Measurements from ENCODE around the gene TNRC18.

TNRC18 gene

DNA sequence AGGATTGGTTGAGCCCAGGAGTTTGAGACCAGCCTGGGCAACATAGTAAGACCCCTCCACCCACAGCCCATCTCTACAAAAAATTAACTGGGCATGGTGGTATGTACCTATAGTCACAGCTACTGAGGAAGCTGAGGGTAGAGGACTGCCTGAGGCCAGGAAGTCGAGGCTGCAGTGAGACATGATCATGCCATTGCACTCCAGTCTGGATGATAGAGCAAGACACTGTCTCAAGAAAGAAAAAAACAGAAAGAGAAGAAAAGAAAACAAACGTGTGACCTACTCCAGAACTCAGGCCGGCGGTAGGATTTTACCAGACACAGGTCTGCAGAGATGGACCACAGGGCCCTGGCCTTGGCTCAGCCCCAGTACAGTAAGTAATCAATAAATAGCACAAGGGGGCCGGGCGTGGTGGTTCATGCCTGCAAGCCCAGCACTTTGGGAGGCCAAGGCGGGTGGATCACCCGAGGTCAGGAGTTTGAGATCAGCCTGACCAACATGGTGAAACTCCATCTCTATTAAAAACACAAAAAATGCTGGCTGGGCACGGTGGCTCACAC lies 35.4 kb upstream of the TNRC18 start:
- Histone ChIP-seq H3K27ac (ENCODE audit: low read length) (no peak overlapping the region), H3K27me3 (ENCODE audit: control insufficient read depth, insufficient read depth, low read length) (no peaks in the 10 kb centered on the region), H3K36me3 (ENCODE audit: control insufficient read depth, low read depth, low read length) (no peaks in the 10 kb centered on the region), H3K9ac (ENCODE audit: low read length) (no peak overlapping the region), H3K9me3 (ENCODE audit: control insufficient read depth, low read depth, low read length) (no peaks in the 10 kb centered on the region), H3K4me3 (ENCODE audit: low read length) (no peak overlapping the region), H3K4me1 (ENCODE audit: control insufficient read depth, low read depth, low read length) (no peaks in the 10 kb centered on the region)

DNA sequence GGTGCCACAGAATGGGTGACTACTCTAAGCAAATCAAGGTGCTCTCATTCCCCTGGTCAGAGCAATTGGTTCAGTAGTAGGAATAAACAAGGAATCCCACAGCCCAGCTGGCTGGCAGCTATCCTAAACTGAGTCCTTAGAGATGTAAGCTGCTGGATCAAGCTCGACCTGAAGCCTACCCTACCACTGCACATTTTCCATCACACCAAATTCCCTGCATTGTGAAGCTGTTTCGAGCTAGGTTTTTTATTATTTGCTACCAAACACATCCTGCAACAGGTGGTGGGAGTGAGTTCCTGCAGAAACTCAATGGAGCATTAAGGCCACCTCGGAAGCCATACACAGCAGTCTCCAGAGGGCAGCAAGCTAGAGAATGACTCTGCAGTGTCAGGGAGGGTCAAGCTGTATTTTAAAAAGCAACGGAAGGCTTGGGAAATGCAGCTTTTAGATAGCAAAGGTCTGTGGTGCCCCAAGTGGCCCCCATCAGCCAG lies 33.7 kb upstream of the TNRC18 start:
- Histone ChIP-seq H3K36me3 (ENCODE audit: control insufficient read depth, low read depth, low read length) (no peaks in the 10 kb centered on the region), H3K4me3 (ENCODE audit: low read length) (no peak overlapping the region), H3K4me1 (ENCODE audit: control insufficient read depth, low read depth, low read length) (no peaks in the 10 kb centered on the region), H3K9ac (ENCODE audit: low read length) (no peak overlapping the region), H3K27ac (ENCODE audit: low read length) (no peak overlapping the region), H3K9me3 (ENCODE audit: control insufficient read depth, low read depth, low read length) (no peaks in the 10 kb centered on the region), H3K27me3 (ENCODE audit: control insufficient read depth, insufficient read depth, low read length) (no peaks in the 10 kb centered on the region)

DNA sequence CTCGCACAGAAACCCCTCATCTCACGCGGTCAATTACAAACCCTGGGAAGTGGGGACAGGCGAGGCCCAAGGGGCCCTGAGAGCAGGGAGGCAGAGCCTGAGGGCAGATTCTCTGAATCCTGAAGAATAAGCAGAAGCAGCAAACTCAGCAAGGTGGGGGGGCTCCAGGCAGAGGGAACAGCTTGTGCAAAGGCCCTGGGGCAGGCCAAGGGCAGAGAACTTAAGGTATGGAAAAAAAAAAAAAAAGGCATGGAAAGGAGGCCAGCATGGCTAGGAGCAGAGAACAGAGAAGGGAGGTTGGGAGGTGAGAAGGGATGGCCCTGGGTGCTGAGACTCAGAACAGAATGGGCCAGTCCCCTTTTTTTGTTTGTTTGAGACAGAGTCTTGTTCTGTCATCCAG lies 32.8 kb upstream of the TNRC18 start:
- Histone ChIP-seq H3K4me3 (ENCODE audit: low read length) (no peak overlapping the region), H3K36me3 (ENCODE audit: control insufficient read depth, low read depth, low read length) (no peaks in the 10 kb centered on the region), H3K27me3 (ENCODE audit: control insufficient read depth, insufficient read depth, low read length) (no peaks in the 10 kb centered on the region), H3K9me3 (ENCODE audit: control insufficient read depth, low read depth, low read length) (no peaks in the 10 kb centered on the region), H3K27ac (ENCODE audit: low read length) (no peak overlapping the region), H3K9ac (ENCODE audit: low read length) (no peak overlapping the region), H3K4me1 (ENCODE audit: control insufficient read depth, low read depth, low read length) (no peaks in the 10 kb centered on the region)

DNA sequence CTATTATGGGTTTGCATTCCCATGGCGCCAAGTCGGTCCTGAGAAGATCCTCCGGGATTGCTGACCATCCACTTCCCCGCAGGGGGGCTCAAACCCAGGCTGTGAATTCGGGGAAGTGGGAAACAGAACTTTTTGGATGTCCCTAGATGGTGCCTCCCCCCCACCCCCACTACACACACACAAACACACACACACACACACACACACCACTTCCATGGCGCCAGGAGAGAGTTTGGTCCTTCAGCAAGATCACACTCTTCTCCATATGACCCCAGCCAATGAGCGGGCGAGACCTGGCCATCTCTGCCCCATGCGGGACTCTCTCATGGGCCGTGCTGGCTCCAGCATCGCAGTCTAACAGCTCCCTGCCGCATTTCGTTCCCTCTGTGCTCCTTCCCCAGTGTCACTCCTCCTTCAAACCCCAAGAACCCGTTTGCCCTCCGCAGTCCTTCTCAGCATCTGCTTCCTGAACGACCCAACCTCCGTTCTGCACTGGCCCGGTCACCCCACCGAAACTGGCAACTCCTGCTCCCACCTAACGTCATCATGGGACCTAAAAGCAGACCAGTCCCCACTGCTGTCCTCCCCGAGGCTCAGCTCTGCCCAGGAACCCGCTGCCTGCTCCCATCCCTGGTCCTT lies 32.1 kb upstream of the TNRC18 start:
- Histone ChIP-seq H3K4me3 (ENCODE audit: low read length) (no peak overlapping the region), H3K9me3 (ENCODE audit: control insufficient read depth, low read depth, low read length) (no peaks in the 10 kb centered on the region), H3K4me1 (ENCODE audit: control insufficient read depth, low read depth, low read length) (no peaks in the 10 kb centered on the region), H3K27ac (ENCODE audit: low read length) (no peak overlapping the region), H3K36me3 (ENCODE audit: control insufficient read depth, low read depth, low read length) (no peaks in the 10 kb centered on the region), H3K9ac (ENCODE audit: low read length) (no peak overlapping the region), H3K27me3 (ENCODE audit: control insufficient read depth, insufficient read depth, low read length) (no peaks in the 10 kb centered on the region)

- Histone ChIP-seq H3K27me3 (ENCODE audit: control insufficient read depth, insufficient read depth, low read length) (no peaks in the 10 kb centered on the region), H3K27ac (ENCODE audit: low read length) (no peak overlapping the region), H3K9me3 (ENCODE audit: control insufficient read depth, low read depth, low read length) (no peaks in the 10 kb centered on the region), H3K36me3 (ENCODE audit: control insufficient read depth, low read depth, low read length) (no peaks in the 10 kb centered on the region), H3K4me3 (ENCODE audit: low read length) (no peak overlapping the region), H3K9ac (ENCODE audit: low read length) (no peak overlapping the region), H3K4me1 (ENCODE audit: control insufficient read depth, low read depth, low read length) (no peaks in the 10 kb centered on the region)
Measured at GRCh38 chr7:5455175-5455574, 31.5 kb upstream of the TNRC18 start.

DNA sequence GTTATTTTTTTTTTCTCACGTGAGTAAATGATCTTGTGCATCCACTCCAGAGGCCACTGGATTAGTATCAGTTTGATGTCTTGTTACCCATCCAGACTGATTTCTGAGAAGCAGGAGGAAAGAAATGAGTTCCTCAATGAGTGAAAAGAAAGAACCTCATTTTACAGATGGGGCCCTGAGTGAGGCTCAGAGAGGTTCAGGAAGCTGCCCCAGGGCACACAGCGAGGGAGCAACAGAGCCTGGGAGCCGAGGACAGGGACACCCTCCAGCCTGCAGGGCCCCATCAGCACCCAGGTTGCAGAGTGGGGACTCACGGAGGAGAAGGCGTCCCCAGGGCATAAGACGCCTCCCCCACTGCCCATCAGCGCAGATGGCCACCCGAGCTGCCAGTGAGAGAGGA lies 30.9 kb upstream of the TNRC18 start:
- Histone ChIP-seq H3K9ac (ENCODE audit: low read length) (no peak overlapping the region), H3K27ac (ENCODE audit: low read length) (no peak overlapping the region), H3K9me3 (ENCODE audit: control insufficient read depth, low read depth, low read length) (no peaks in the 10 kb centered on the region), H3K4me3 (ENCODE audit: low read length) (no peak overlapping the region), H3K36me3 (ENCODE audit: control insufficient read depth, low read depth, low read length) (no peaks in the 10 kb centered on the region), H3K4me1 (ENCODE audit: control insufficient read depth, low read depth, low read length) (no peaks in the 10 kb centered on the region), H3K27me3 (ENCODE audit: control insufficient read depth, insufficient read depth, low read length) (no peaks in the 10 kb centered on the region)

GRCh38 chr7:5453566-5454075 lies 30.0 kb upstream of the TNRC18 start:
- Histone ChIP-seq H3K9me3 (ENCODE audit: control insufficient read depth, low read depth, low read length) (no peaks in the 10 kb centered on the region), H3K9ac (ENCODE audit: low read length) (no peak overlapping the region), H3K4me1 (ENCODE audit: control insufficient read depth, low read depth, low read length) (no peaks in the 10 kb centered on the region), H3K27me3 (ENCODE audit: control insufficient read depth, insufficient read depth, low read length) (no peaks in the 10 kb centered on the region), H3K36me3 (ENCODE audit: control insufficient read depth, low read depth, low read length) (no peaks in the 10 kb centered on the region), H3K27ac (ENCODE audit: low read length) (no peak overlapping the region), H3K4me3 (ENCODE audit: low read length) (no peak overlapping the region)

DNA sequence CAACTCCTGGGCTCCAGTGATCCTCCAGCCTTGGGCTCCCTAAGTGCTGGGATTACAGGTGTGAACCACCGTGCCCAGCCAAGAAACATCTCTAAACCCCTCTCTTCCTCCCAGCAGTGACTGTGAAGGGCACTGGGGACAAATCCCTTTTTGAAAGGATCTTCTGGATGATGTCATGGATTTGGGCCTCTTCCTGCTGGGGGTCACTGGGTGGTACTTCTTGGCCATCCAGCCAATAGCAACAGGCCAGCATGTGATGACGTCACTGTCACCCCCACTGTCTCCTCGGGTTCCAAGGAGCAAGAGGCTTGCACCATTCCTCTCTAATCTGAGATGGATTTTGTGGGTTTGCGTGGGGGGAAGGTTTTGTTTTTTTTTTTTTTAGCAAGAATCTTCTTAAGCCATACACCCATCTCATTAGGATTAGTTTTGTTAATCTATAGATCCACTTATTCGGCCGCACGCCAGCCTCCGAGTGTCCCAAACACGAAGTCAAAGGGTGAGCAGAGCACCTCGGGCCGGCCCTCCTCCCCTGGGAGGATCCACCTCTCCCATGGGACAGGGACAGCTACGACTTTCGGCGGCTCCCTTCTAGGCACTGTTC lies 29.4 kb upstream of the TNRC18 start:
- H3K9me3 ChIP-seq (ENCODE audit: control insufficient read depth, low read depth, low read length): no peaks in the 10 kb centered on the region
- H3K27ac ChIP-seq (ENCODE audit: low read length): no peak overlapping the region
- no peaks in the 10 kb centered on the region for H3K36me3 ChIP-seq (ENCODE audit: control insufficient read depth, low read depth, low read length)
- peaks cover 5% of the 10 kb centered on the region for H3K4me1 ChIP-seq (ENCODE audit: control insufficient read depth, low read depth, low read length)
- H3K9ac ChIP-seq (ENCODE audit: low read length): no peak overlapping the region
- H3K27me3 ChIP-seq (ENCODE audit: control insufficient read depth, insufficient read depth, low read length): no peaks in the 10 kb centered on the region
- H3K4me3 ChIP-seq (ENCODE audit: low read length): no peak overlapping the region

- no peak overlapping the region for H3K4me3 ChIP-seq (ENCODE audit: low read length)
- no peaks in the 10 kb centered on the region for H3K27me3 ChIP-seq (ENCODE audit: control insufficient read depth, insufficient read depth, low read length)
- no peaks in the 10 kb centered on the region for H3K9me3 ChIP-seq (ENCODE audit: control insufficient read depth, low read depth, low read length)
- no peak overlapping the region for H3K9ac ChIP-seq (ENCODE audit: low read length)
- H3K36me3 ChIP-seq (ENCODE audit: control insufficient read depth, low read depth, low read length): no peaks in the 10 kb centered on the region
- no peak overlapping the region for H3K27ac ChIP-seq (ENCODE audit: low read length)
- H3K4me1 ChIP-seq (ENCODE audit: control insufficient read depth, low read depth, low read length): peaks cover 5% of the 10 kb centered on the region
Measured at GRCh38 chr7:5452470-5452899, 28.9 kb upstream of the TNRC18 start.

DNA sequence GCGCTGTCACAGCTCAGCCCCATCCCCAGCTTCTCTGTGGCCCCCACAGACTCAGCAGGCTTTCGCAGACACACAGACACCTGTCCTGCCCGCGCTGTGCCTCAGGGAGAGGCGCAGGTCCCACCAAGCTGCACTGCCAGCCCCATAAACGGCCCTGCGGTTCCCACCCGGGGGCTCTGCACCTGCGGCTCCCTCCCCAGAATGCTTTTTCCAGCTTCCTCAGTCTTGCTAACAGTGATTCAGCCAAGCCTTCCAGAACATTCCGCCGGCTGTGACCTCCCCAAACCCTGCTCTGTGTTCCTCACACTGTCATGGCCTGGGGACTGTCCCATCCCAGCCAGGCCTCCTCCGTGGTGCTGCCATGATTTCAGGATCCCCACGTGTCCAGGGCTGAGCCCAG lies 27.8 kb upstream of the TNRC18 start:
- no peaks in the 10 kb centered on the region for H3K27me3 ChIP-seq (ENCODE audit: control insufficient read depth, insufficient read depth, low read length)
- no peaks in the 10 kb centered on the region for H3K9me3 ChIP-seq (ENCODE audit: control insufficient read depth, low read depth, low read length)
- H3K9ac ChIP-seq (ENCODE audit: low read length): no peak overlapping the region
- H3K36me3 ChIP-seq (ENCODE audit: control insufficient read depth, low read depth, low read length): no peaks in the 10 kb centered on the region
- no peak overlapping the region for H3K27ac ChIP-seq (ENCODE audit: low read length)
- H3K4me1 ChIP-seq (ENCODE audit: control insufficient read depth, low read depth, low read length): peaks cover 5% of the 10 kb centered on the region
- H3K4me3 ChIP-seq (ENCODE audit: low read length): no peak overlapping the region

DNA sequence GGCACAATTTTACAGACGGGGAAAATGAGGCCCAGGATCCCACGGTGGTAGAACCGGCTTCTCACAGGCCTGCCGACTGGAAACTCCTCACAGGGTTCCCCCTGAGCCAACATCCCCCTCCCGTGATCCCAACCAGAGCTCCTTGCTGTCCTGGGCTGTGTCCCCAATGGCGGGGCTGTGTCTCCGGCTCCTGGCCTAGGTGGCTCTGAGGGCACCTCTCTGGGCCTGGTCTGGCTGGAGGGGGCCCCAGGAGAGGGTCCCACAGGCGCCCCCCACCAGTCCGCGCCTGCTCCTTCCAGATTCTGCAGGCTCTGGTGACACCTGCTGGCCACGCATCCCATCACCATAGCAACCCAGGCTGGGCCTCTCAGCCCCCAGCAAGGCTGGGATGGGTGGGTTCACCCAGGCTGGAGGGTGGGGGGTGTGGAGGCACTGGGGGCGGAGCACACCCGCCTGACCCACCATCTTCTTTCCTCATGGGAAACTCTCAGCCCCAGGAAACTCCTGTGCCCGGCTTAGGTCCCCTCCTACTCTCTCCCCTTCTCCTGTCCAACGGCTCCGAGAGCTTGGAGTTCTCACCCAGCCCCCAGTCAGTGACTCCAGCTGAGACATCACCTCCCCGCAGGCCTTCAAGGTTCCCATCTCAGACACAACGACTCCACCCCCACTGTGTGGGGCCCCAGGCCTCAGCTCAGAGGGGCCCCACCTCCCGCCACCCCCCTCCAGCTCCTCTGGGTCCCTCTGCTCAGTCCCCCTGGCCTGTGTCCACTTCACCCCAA lies 27.1 kb upstream of the TNRC18 start:
- H3K27ac ChIP-seq (ENCODE audit: low read length): no peak overlapping the region
- H3K9ac ChIP-seq (ENCODE audit: low read length): no peak overlapping the region
- H3K4me1 ChIP-seq (ENCODE audit: control insufficient read depth, low read depth, low read length): peaks cover 5% of the 10 kb centered on the region
- H3K27me3 ChIP-seq (ENCODE audit: control insufficient read depth, insufficient read depth, low read length): no peaks in the 10 kb centered on the region
- H3K36me3 ChIP-seq (ENCODE audit: control insufficient read depth, low read depth, low read length): no peaks in the 10 kb centered on the region
- H3K9me3 ChIP-seq (ENCODE audit: control insufficient read depth, low read depth, low read length): no peaks in the 10 kb centered on the region
- no peak overlapping the region for H3K4me3 ChIP-seq (ENCODE audit: low read length)
